NCI-H2196 (cell line): ENCODE data around the gene SUSD3.

ENCODE experiments used
- DNase-seq: peaks from one replicate; lab custom pipeline; 2025; ENCODE audit not compliant: unreplicated experiment; lab: John Stamatoyannopoulos, UW

The SUSD3 gene

DNA sequence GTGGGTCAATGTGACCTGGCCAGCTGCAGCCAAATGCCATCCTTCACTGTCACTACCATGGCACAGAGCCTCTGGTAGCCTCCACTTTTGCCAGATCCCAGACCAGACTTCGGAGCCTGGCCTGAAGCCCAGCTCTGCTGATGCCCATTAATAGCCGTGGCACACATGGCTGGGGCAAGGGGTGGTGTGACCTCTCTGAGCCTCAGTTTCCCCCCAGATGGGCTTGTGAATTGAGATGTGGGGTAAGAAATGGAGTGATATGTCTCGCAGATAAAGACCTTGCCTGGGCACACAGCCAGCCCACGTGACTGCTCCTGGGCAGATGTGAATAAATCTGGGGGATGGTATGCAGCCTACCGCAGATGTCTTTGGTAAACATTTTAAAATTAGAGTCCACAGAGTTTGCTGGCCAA lies 13.9 kb downstream of the SUSD3 start:
- peak; percentile 24 for DNase-seq

DNA sequence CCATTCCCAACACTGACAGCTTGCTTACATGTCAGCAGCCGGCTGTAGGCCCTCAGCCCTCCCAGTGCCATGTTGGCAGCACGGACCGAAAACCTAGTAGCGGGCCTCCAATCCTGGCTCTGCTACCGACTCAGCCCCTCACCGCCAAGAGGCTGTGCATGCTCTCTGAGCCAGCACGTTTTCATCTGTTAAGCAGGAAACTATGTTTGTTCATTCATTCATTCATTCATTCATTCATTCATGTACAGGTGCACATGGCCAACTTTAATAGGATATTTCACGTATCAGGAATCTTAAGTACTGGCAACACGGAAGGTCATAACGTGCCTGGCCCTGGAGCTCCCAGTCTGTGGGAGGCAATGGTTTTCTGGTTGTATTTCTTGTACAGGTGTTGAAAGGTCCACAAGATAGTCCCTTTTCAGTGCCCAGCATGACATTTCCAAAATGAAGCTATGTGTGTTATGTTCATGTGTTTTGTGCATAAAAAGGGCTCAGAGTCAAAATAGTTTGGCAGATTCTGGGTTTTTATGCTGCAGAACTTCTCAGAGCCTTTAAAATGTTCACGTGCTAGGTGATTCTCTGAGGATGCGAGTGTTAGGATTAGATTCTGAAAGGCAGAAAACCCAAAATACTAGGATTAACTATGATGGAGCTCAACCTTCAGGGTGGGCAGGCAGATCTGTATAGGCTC lies 17.7 kb downstream of the SUSD3 start:
- DNase-seq: no peak

DNA sequence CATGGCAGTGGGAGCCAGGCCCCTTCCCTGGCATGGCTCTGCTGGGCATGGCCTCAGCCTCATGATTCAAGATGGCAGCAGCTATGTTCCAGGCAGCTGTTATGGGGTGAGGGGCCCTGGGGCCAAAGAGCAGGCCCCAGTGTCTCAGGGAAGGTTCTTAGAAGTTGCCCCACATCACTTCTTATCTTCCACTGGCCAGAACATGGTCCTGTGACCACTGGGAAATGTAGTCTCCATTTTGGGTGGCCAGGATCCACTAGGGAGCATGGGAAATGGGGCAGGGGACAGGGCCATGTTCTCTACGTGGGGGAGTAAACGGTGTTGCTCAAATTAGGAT lies 18.3 kb downstream of the SUSD3 start:
- no peak for DNase-seq

DNA sequence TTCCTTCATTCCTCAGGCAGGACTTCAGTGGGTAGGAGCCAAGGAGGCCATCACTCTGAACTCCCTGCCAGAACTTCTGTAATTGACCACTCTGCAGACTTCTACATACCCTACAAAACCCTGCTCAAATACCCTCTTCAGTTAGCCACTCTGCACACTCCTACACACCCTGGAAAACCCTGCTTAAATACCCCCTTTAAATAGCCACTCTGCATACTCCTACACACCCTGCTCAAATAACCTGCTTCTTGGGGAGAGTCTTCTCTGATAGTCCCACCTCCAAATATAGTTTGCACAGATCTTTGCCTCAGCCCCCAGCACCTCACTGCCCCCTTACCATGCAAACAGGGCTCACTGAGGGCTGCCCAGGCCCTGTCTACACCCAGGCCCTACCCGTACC lies 18.9 kb downstream of the SUSD3 start:
- DNase-seq: no peak

DNA sequence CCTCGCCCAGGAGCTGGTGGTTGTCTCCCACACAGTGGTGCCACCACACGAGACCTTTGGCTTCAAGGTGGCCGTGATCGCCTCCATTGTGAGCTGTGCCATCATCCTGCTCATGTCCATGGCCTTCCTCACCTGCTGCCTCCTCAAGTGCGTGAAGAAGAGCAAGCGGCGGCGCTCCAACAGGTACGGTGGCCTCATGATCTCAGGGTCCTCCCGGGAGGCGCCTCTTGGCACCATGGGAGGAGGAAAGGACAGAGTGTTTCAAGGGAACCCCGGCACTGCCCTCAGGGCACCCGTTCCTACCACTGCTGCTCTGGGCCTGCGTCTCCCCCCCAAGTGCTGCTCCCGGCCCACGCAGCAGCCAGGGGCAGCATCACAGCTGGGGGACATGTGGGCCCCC lies 19.3 kb downstream of the SUSD3 start:
- DNase-seq: no peak

DNA sequence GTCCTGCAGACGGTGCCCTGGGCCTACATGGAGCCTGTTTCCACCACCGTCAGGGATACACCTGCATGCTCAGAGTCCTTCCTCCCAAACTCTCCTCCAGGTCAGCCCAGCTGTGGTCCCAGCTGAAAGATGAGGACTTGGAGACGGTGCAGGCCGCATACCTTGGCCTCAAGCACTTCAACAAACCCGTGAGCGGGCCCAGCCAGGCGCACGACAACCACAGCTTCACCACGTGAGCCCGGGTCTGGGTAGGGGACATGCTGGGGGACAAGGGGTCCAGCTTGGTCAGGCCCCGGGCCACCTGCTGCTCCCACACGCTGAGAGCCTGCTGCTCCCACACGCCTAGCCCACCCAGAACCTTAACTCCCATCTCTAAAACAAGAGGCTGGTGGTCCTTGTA lies 20.9 kb downstream of the SUSD3 start:
- DNase-seq: no peak

DNA sequence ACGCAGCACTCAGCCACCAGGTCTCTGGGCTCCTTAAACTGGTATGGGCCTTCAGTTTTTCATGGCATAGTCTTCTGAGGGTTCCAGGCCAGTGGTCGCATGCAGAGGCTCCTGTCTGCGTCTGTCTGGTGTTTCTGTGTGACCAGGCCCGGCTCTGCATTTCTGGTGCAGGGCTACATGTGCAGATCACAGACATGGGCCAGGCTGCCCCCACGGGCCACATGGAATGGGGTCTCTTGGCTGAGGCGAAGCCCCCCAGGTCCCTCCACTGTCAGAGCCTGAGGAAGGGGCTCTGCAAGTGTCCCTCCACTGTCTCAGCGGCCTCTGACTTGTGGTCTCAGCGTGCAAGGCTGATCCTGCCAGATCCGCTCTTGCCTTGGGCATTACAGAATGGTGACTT lies 21.9 kb downstream of the SUSD3 start:
- no peak for DNase-seq

DNA sequence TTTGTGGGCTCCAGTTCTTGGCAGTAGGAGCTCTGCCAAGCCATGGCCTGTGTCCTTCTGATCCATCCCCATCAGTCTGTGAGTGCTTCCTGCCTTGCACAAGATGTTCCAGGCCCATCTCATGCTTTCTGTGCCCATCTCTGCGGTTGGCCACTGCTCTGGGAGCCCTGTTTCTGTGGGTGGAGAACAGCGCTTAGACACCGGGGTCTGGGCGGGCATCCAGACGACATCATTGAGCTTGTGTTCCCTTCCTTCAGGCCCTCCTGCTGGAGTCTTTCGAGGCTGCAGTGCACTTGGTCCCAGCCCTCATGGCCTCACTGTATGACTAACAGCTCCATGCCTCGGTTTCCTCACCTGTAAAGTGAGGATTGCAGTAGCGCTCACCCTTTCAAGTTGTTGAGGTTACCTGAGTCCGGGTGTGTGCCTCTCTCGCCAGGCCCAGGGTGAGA lies 22.6 kb downstream of the SUSD3 start:
- no peak for DNase-seq

DNA sequence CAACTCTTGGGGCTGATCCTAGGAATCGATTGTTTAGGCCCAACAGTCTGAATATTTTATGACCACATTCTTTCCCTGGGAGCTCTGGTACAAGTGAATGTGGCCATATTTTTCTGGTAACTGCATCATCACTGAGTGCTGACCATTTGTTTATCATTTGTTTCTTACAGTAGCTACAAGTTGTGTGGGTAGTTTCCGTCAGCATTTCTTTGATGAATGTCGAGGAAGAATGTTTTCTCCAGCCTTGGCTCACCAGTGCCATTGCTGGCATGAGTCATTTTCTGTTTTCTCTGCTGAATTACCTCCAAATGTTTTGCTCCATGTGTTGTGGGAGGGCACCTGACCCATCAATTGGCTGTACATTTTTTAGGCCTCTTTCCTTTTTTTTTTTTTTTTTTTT lies 23.4 kb downstream of the SUSD3 start:
- no peak for DNase-seq

DNA sequence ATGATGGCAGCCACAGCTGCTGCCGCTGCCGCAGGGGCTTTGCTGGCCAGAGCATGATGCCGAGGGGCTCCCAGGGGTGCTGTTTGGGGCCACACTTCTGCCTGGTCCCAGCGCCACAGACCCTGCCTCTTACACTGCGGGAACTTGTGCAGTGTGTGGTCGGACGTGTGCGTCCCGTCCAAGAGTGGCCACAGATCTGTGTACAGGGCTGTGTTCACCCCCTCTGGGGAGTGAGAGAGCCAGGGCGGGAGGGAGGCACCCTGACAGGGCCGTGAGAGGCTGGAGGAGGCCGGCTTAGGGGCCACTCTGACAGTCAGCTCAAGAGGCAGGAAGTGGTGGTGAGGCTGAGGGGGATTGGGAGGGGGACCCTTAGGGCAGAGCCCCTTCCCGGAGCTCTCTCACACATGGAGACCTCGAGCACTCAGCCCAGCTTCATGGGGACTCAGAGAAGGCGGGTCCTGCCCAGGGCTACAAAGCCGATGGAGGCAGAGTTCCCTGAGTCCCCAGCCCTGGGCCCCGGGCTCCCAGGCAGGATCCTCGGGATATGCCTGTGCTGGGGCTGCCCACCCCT lies 24.4 kb downstream of the SUSD3 start:
- DNase-seq: no peak

DNA sequence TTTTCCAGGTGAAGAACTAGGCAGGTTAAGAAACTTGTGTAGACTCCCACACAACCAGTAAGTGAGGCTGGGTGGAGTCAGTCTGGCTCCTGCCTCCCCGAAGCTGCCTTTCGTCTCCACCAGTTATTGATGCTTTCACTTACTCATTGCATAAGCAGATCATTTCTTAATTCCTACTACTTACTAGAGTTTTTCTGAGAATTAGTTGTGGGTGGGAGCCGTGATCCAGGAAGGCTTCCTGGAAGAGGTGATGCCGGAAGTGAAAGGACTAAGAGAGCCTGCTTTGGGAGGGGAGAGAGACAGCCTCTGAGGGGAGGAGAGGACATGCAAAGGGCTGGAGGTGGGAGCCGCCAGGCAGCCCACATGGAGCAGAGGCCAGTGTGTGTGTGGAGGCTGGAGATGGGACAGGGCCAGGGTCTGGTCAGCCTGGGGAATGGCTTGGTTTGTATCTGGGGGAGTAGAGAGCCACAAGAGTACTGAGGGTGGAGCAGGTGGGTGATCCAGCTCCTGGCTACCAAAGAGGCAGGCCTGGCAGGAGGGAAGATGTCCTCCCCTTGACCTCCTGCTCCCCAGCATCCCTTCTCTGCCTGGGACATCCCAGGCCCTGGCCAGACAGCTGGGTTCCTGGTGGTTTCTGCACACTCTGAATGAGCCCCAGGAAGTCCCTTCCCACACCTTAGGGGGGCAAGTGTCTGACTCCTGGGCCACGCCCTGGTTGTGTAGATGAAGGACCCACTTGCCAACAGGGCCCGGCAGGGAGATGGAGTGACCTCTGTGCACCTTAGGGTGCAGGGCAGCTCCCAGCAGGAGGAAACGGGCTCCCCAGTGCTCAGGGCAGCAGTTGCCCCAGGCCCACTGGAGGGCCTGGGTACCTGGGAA lies 25.3 kb downstream of the SUSD3 start:
- DNase-seq: no peak

DNA sequence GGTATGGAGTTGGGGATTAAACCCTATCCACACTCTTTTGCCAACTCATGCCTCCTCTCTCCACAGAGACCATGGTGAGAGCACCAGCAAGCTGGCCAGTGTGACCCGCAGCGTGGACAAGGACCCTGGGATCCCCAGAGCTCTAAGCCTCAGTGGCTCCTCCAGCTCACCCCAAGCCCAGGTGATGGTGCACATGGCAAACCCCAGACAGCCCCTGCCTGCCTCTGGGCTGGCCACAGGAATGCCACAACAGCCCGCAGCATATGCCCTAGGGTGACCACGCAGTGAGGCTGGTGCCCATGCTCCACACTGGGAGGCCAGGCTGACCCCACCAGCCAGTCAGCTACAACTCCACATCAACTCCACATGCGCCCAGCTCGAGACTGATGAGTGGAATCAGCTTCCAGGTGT lies 26.0 kb downstream of the SUSD3 start:
- DNase-seq: no peak

DNA sequence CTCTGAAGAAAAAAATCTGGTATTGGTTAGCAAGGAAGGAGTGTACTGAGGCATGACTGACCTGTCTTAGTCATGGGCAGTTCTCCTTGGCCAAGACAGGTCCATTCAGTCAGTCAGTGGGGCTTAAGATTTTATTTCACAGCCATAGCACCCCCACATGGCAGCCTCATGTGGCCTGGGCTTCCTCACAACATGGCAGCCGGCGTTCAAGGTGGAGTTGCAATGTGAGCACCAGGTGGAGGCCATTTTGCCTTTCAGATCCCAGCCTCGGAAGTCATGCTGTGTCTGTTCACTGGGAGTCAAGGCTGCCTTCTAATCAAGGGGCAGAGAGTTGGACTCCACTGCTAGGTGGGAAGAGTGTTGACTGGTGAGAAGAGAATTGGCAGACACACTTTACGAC lies 27.2 kb downstream of the SUSD3 start:
- no peak for DNase-seq

DNA sequence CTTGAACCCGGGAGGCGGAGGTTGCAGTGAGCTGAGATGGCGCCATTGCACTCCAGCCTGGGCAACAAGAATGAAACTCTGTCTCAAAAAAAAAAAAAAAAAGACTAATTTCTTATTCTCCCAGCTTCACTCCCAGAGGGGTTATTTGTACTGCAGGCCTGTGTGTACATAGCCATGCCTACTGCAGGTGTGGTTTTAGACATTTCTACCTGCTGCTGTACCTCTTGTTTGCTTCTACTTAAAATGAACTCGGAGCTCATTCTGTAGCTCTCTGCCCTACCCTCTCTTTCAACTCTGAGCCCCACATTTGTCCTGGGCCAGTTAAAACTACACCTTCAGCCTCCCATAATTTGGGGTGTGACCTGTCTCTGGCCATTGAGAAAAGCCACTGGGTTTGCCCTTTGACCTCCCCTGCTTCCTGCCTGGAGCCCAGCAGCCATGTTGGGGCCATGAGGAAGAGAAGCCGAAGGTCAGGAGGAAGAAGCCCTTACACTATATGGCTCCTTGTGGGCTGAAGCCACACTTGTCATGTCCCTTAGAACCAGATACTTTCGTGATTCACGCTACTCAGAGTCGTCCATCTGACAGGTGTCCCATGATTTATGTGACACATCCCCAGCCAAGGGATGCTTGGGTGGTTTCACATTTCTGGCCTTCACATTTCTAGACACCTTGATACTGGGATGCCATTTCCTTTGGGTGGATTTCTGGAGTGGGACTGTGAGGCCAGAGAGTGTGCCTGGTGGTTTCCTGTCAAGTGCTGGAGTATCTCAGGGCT lies 28.1 kb downstream of the SUSD3 start:
- DNase-seq: no peak

DNA sequence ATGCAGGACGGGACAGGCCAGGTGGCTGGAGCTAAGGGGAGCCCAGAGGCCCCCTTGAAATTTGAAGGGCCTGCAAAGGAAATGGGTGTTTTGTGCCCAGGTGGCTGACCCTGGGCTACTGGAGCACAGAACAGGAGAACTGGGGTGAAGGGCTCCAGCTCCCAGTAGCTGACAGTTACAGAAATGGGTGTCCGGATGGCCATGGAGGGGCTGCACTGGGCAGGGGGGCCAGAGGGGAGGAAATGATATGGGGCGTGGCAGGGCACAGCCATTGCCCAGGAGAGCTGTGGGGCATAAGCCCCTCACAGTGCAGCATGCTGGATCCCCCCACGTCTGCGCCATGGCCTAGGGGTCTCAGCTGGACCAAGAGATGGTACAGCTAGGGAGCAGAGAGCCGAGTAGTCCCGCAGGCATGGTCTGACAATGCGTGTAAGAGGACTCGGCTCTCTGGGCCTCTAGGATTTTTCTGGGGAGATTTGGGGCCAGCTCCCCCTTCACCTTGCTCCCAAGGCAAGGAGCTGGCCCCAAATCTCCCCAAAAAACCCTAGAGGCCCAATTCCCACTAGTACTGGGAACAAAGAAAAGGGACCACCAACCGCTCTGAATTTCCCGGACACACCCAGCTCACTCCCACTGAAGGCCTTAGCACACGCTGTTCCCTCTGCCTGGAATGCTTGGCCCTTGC lies 29.6 kb downstream of the SUSD3 start:
- DNase-seq: no peak

DNA sequence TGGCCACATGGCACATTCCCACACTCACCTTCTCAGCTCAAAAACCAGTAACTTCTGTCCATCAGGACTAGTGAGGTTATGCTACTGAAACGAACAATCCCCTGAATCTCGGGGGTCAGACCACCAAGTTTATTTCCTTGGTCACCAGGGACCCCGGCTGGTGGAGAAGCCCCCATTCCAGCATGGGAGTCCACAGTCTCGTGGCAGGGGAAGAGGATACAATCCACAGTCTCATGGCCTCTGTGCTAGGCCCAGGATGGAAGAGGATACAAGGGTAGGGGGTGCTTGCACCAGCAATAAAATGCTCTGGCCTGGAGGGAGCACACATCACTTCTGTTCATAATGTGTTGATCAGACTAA lies 30.1 kb downstream of the SUSD3 start:
- DNase-seq: no peak

DNA sequence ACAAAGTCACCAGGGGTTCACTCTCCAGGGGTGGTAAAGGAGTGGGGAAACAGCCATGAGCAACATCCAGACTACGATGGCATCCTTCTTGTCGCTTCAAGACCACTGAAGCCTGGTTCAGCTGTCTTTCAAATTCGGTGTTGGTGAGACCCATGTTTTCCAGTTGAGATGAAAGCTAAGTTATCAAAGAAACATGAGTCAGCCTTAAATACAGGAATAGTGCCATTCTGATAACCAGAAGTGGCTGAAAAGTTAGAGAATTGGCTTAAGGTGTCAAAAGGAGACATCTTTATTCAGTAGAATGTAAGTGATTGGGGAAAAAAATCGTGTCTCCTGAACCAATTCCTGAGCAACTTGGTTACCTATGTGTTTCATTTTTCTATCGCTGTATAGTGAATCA lies 30.5 kb downstream of the SUSD3 start:
- DNase-seq: no peak

DNA sequence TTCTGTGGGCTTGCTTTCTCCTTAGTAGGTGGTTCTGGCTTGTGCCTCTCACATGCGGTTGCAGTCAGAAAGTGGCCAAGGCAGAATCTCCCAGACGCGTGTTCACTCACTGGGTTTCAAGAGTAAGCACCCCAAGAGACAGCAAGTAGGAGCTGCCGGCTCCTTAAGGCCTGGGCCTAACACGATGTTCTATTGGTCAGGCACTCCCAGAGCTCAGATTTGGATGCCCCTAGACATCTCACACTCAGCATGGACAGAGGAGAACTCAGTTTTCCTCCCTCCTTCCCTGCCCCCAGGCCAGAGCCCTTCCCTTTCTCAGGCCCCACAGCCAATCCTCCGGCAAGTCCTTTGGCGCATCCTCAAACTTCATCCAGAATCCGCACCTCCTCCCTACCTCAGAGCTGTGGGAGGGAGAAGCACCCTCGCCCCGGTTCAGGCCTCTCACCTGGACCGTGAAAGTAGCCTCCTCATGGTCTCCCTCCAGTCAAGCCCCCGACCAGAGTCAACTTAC lies 31.0 kb downstream of the SUSD3 start:
- no peak for DNase-seq

DNA sequence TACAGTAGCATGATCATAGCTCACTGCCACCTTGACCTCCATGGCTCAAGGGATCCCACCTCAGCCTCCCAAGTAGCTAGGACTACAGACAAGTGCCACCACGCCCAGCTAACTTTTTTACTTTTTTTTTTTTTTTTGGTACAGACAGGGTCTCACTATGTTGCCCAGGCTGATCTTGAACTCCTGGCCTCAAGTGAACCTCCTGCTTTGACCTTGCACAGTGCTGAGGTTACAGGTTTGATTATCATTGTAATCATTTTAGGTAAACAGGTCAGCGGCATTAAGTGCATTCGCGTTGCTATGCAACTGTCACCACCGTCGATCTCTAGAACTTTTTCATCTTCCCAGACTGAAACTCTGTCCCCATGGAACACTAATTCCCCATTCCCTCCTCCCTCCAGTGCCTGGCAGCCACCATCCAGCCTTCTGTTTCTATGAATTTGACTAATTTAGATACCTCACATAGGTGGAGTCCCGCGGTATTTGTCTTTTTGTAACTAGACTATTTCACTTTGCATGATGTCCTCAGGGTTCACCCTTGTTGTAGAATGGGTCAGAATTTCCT lies 31.7 kb downstream of the SUSD3 start:
- DNase-seq: no peak

DNA sequence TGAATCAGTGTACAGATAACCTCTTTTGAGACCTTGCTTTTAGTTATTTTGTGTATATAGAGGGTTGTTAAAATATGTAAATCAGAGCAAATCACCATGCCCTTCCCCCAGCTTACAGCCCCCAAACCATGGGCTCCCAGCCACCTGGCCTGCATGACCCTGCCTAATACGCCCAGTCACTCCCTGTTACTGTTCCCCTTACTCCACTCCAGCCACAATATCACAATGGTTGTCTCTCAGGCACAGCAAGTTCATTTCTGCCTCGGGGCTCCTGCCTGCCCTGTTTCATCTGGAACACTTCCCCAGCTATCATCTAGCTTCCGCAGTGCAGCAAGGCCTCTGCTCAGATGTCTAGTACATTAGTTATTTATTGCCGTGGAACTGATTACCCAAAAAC lies 32.6 kb downstream of the SUSD3 start:
- no peak for DNase-seq
